Aorta (tissue), 5 donors: ENCODE results near the gene HIVEP3. TPM values are rescaled to one million over a fixed set of nuclear protein-coding genes. Genes with fewer than 3 reads are reported as not detected.

Experiments used
- ATAC-seq: fragments of 200-7000 bp; cut with Tn5 transposase; one replicate; pipeline ENCODE4 v1.9.1; 2022; ENCODE audit warnings: moderate library complexity; ENCODE audit not compliant: low FRiP score
- DNase-seq, 2 donors: peaks; one replicate each; pipeline ENCODE4 v3.0.0-alpha.2; 2020
- H3K27ac ChIP-seq, 2 donors: one replicate each; pipeline ENCODE4 v1.5.1; 2013; ENCODE audit warnings: low read length in 2 of 2, mild to moderate bottlenecking in 2 of 2, moderate library complexity in 2 of 2, control low read depth in 1 of 2, inconsistent platforms in 1 of 2, low read depth in 1 of 2
- H3K27me3 ChIP-seq, 2 donors: one replicate each; pipeline ENCODE4 v1.6.1; 2013; ENCODE audit warnings: control low read depth in 1 of 2, low read length in 1 of 2, mild to moderate bottlenecking in 1 of 2, moderate library complexity in 1 of 2; ENCODE audit not compliant: insufficient read depth in 2 of 2, control insufficient read depth in 1 of 2
- H3K36me3 ChIP-seq, 2 donors: one replicate each; pipeline ENCODE4 v1.6.1; 2013; ENCODE audit warnings: control low read depth in 1 of 2, low read length in 1 of 2, mild to moderate bottlenecking in 1 of 2; ENCODE audit not compliant: insufficient read depth in 2 of 2, control insufficient read depth in 1 of 2
- H3K4me1 ChIP-seq, 2 donors: one replicate each; pipeline ENCODE4 v1.6.1; 2013; ENCODE audit warnings: low read length in 2 of 2, control low read depth in 1 of 2, mild to moderate bottlenecking in 1 of 2, moderate library complexity in 1 of 2; ENCODE audit not compliant: insufficient read depth in 2 of 2, control insufficient read depth in 1 of 2
- H3K4me3 ChIP-seq, 2 donors: one replicate each; pipeline ENCODE4 v1.5.1; 2013; ENCODE audit warnings: low read length in 2 of 2, control low read depth in 1 of 2, mild to moderate bottlenecking in 1 of 2
- H3K9me3 ChIP-seq: one replicate; pipeline ENCODE4 v1.6.1; 2013; ENCODE audit warnings: mild to moderate bottlenecking, low read length; ENCODE audit not compliant: control insufficient read depth
- WGBS, 2 donors: extraction: QIAGEN DNeasy Blood & Tissue Kit; methylation state at CpG; one replicate each; pipeline ENCODE4 v1.1.7; 2013; 5-methylcytosine and 5-hydroxymethylcytosine counted together
- intact Hi-C, 2 donors: fragments of 100-400 bp; cut with DNase I; formaldehyde crosslinking; loops; one replicate each; pipeline versions ENCODE4 v1.14.2 to v1.15.0; 2022
- long read RNA-seq, 2 donors: library from polyadenylated mRNA; unstranded; transcript quantifications; one replicate each; pipeline ENCODE4 v2.0.0, GENCODE V29; 2020 to 2021
- polyA plus RNA-seq, 2 donors: library from polyadenylated mRNA; stranded (reverse); fragments of 200-250 nt; gene quantifications; one replicate each; pipeline ENCODE4 v1.2.3, GENCODE V29; 2013
- total RNA-seq, 2 donors: library from RNA; stranded (reverse); fragmentation: NEBNext Ultra II Directional; extraction: Animal tissue kit (Norgen Biotek cat#: 25700); gene quantifications; one replicate each; pipeline ENCODE4 v1.2.1, GENCODE V29; 2021
- donor health status: healthy with polysubstance abuse.
- donor health status: Bipolar disorder and iron deficiency.
- donor health status: DM: no; HTN: no; CAD: no.
- donor health status: DM: no; HTN: no; CAD: no.
- donor health status: DM: yes; HTN: yes; CAD: no.

The HIVEP3 gene
- total RNA-seq, result 1 to 10 TPM; 5.2 to 6.3 TPM
- polyA plus RNA-seq, result 1 to 10 TPM; 1.6 to 2.8 TPM
- long read RNA-seq, donor 1, partial matches to known transcripts, result 4 of 14 reads
- long read RNA-seq, donor 1, other reads (novel, unspliced or antisense), result 10 of 14 reads
- long read RNA-seq, donor 2, partial matches to known transcripts, result 3 of 18 reads
- long read RNA-seq, donor 2, other reads (novel, unspliced or antisense), result 15 of 18 reads

- no peaks in the 10 kb centered on the region for H3K27me3 ChIP-seq
- H3K4me1 ChIP-seq, result no peaks in the 10 kb centered on the region
- H3K9me3 ChIP-seq, result no peaks in the 10 kb centered on the region
- H3K36me3 ChIP-seq, result no peaks in the 10 kb centered on the region
- H3K27ac ChIP-seq, result no peak within 1 kb of the TSS
- peak within 1 kb of the TSS; percentile 49 to 61 for H3K4me3 ChIP-seq
- DNase-seq (no peak), ATAC-seq (no peak)
- WGBS, 2 donors, result 5% methylated on average over 15 of the region's 15 CpGs
- intact Hi-C loops, result no loop called here
These were observed at the start of gene HIVEP3 for GRCh38 chr1:41918450-41919043. HIVEP3 (minus strand) TSS chr1:41918922.

- Histone ChIP-seq H3K27me3 (no peaks in the 10 kb centered on the region), H3K4me3 (no peak overlapping the region), H3K27ac (no peak overlapping the region), H3K4me1 (no peaks in the 10 kb centered on the region), H3K9me3 (no peaks in the 10 kb centered on the region), H3K36me3 (no peaks in the 10 kb centered on the region)
- no peak for ATAC-seq
- intact Hi-C loops, result no loop called here
- 93 to 98% methylated on average over 3 of the region's 3 CpGs for WGBS, 2 donors
- DNase-seq, result no peak
These were observed 45.7 kb upstream of the HIVEP3 start for GRCh38 chr1:41964400-41964799.

- Histone ChIP-seq H3K9me3 (no peaks in the 10 kb centered on the region), H3K4me3 (no peak overlapping the region), H3K4me1 (no peaks in the 10 kb centered on the region), H3K27ac (no peak overlapping the region), H3K27me3 (no peaks in the 10 kb centered on the region), H3K36me3 (no peaks in the 10 kb centered on the region)
- 73 to 78% methylated on average over 6 of the region's 6 CpGs for WGBS, 2 donors
- ATAC-seq (no peak), DNase-seq (no peak)
- intact Hi-C loops, result no loop called here
These were observed 44.9 kb upstream of the HIVEP3 start for GRCh38 chr1:41963636-41964035.

- Histone ChIP-seq H3K36me3 (no peaks in the 10 kb centered on the region), H3K9me3 (no peaks in the 10 kb centered on the region), H3K4me1 (no peaks in the 10 kb centered on the region), H3K4me3 (no peak overlapping the region), H3K27ac (no peak overlapping the region), H3K27me3 (no peaks in the 10 kb centered on the region)
- ATAC-seq, result no peak
- intact Hi-C loops, result no loop called here
- no peak for DNase-seq
- WGBS, 2 donors, result 76 to 90% methylated on average over 6 of the region's 6 CpGs
These were observed 39.4 kb upstream of the HIVEP3 start for GRCh38 chr1:41958015-41958673.

- no peak for ATAC-seq
- WGBS, 2 donors, result 48 to 59% methylated on average over 3 of the region's 3 CpGs
These were observed 38.8 kb upstream of the HIVEP3 start for GRCh38 chr1:41957568-41957967.

GRCh38 chr1:41955461-41956159 is 36.9 kb upstream of the HIVEP3 start:
- intact Hi-C loops, result no loop called here
- Histone ChIP-seq H3K36me3 (no peaks in the 10 kb centered on the region), H3K9me3 (no peaks in the 10 kb centered on the region), H3K27me3 (no peaks in the 10 kb centered on the region), H3K27ac (no peak overlapping the region), H3K4me1 (no peaks in the 10 kb centered on the region), H3K4me3 (no peak overlapping the region)
- ATAC-seq (no peak), DNase-seq (no peak)
- WGBS, 2 donors, result 64 to 76% methylated on average over 9 of the region's 9 CpGs

More at GRCh38 chr1:41957568-41957967, 38.8 kb upstream of the HIVEP3 start:
- no peaks in the 10 kb centered on the region for H3K4me1 ChIP-seq
- no peak overlapping the region for H3K4me3 ChIP-seq
- no peaks in the 10 kb centered on the region for H3K9me3 ChIP-seq
- H3K36me3 ChIP-seq, result no peaks in the 10 kb centered on the region
- H3K27me3 ChIP-seq, result no peaks in the 10 kb centered on the region
- intact Hi-C loops, result no loop called here
- no peak for DNase-seq
- no peak overlapping the region for H3K27ac ChIP-seq

GRCh38 chr1:41954533-41954944 is 35.8 kb upstream of the HIVEP3 start:
- Histone ChIP-seq H3K9me3 (no peaks in the 10 kb centered on the region), H3K27ac (no peak overlapping the region), H3K36me3 (no peaks in the 10 kb centered on the region), H3K4me3 (no peak overlapping the region), H3K27me3 (no peaks in the 10 kb centered on the region), H3K4me1 (no peaks in the 10 kb centered on the region)
- WGBS, 2 donors, result 88 to 91% methylated on average over 6 of the region's 6 CpGs
- intact Hi-C loops, result no loop called here
- DNase-seq (no peak), ATAC-seq (no peak)

- ATAC-seq (no peak), DNase-seq (no peak)
- Histone ChIP-seq H3K4me1 (no peaks in the 10 kb centered on the region), H3K4me3 (no peak overlapping the region), H3K9me3 (no peaks in the 10 kb centered on the region), H3K27me3 (no peaks in the 10 kb centered on the region), H3K27ac (no peak overlapping the region), H3K36me3 (no peaks in the 10 kb centered on the region)
- WGBS, 2 donors, result 71 to 88% methylated on average over 1 of the region's 1 CpG
- intact Hi-C loops, result no loop called here
These were observed 34.6 kb upstream of the HIVEP3 start for GRCh38 chr1:41953291-41953690.
